Upper lobe of left lung (tissue), 4 donors: Measurements from ENCODE around the gene TENM3.

ENCODE experiments used
- CTCF ChIP-seq, 6 experiments: fragments of 450-650 bp in 4 of 6; fragments of 200-600 bp in 2 of 6; sonication (generic) in 2 of 6; IDR thresholded peaks; one replicate each; pipeline ENCODE4 v1.5.1; 2016 to 2019; ENCODE audit warnings: antibody characterized with exemption in 6 of 6
- EP300 ChIP-seq, 4 donors: sonication (generic); formaldehyde crosslinking; IDR thresholded peaks; one replicate each; pipeline ENCODE4 v1.5.1; 2017; ENCODE audit warnings: antibody characterized with exemption in 4 of 4, control low read depth in 2 of 4
- POLR2A ChIP-seq, 4 donors: fragments of 450-650 bp; IDR thresholded peaks; one replicate each; pipeline ENCODE4 v1.5.1; 2016 to 2017; ENCODE audit warnings: antibody characterized with exemption in 4 of 4, mild to moderate bottlenecking in 2 of 4
- POLR2AphosphoS5 ChIP-seq, 2 donors: sonication (generic); formaldehyde crosslinking; IDR thresholded peaks; one replicate each; pipeline ENCODE4 v1.5.1; 2017; ENCODE audit warnings: antibody characterized with exemption in 2 of 2

DNA sequence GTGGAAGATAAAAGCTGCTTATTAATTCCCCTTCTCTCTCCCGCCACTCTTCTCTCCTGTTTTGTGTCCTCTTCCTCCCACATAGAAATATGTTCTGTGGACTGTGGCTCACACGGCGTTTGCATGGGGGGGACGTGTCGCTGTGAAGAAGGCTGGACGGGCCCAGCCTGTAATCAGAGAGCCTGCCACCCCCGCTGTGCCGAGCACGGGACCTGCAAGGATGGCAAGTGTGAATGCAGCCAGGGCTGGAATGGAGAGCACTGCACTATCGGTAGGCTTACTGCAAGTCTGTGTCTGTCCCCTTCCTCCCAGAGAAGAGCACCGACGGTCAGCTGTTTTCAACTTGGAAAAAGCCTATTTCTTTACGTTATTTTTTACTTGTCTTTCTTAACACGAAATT lies 444.9 kb downstream of the TENM3 start:
- no peak for TF ChIP-seq CTCF (IDR thresholded peaks at IDR 0.05)
- no peak for TF ChIP-seq POLR2AphosphoS5 (IDR thresholded peaks at IDR 0.05)
- TF ChIP-seq POLR2A (IDR thresholded peaks at IDR 0.05), result no peak
- TF ChIP-seq EP300 (IDR thresholded peaks at IDR 0.05), result no peak
